HCT116 (cell line): ENCODE results near the gene IL9. TPM values are rescaled to one million over a fixed set of nuclear protein-coding genes. Genes with fewer than 3 reads are reported as not detected.

ENCODE experiments used
- ATAC-seq: fragments of 200-7000 bp; cut with Tn5 transposase; 2 replicates; pipeline ENCODE4 v1.9.1; 2020; ENCODE audit warnings: mild to moderate bottlenecking, moderate library complexity
- BruUV-seq: library from RNA; stranded (reverse); fragments of 400-500 nt; replicated peaks from 2 replicates; lab custom pipeline; 2021; lab: Mats Ljungman, UMichigan
- CTCF ChIA-PET: fragments of 300-600 bp; sonication (Branson Sonifier 250); formaldehyde crosslinking; loops from one replicate; lab custom pipeline; 2021; ENCODE audit warnings: antibody characterized with exemption; lab: Charles Lee
- POLR2A ChIA-PET: fragments of 300-600, 350-600 bp; sonication (Branson Sonifier 250); formaldehyde crosslinking; loops from one replicate; lab custom pipeline; 2021; ENCODE audit warnings: antibody characterized with exemption; lab: Charles Lee
- RAD21 ChIA-PET, 2 experiments: fragments of 300-600 bp; sonication (Branson Sonifier 250); formaldehyde crosslinking; loops; one replicate each; lab custom pipeline; 2023; ENCODE audit warnings: low total read pairs in 2 of 2; ENCODE audit not compliant: uncharacterized antibody in 2 of 2, unreplicated experiment in 2 of 2, low non-redundant PET in 1 of 2; lab: Charles Lee
- DNase-seq: peaks from one replicate; pipeline ENCODE4 v3.0.0-alpha.2; 2010; ENCODE audit warnings: low read depth, low spot score
- H2AFZ ChIP-seq: fragments of 200-600 bp; shearing (Covaris generic), sonication (generic); 2 replicates; pipeline ENCODE4 v1.6.1; 2017; ENCODE audit warnings: low read depth, mixed run types, mixed read lengths, antibody characterized with exemption, low read length; ENCODE audit not compliant: poor library complexity, severe bottlenecking
- H3K27ac ChIP-seq: 2 replicates; pipeline ENCODE4 v1.5.1; 2012; ENCODE audit warnings: low read depth, low read length
- H3K27me3 ChIP-seq: fragments of 200-600 bp; sonication (generic); 2 replicates; pipeline ENCODE4 v1.6.1; 2016; ENCODE audit warnings: mixed run types, low read length, mixed read lengths; ENCODE audit not compliant: insufficient read depth
- H3K36me3 ChIP-seq, 2 experiments: fragments of 200-500 bp in 1 of 2; fragments of 200-600 bp in 1 of 2; sonication (Bioruptor generic) in 1 of 2; sonication (generic) in 1 of 2; 2 replicates each; pipeline versions ENCODE4 v1.5.1 to v1.6.1; 2014 to 2016; ENCODE audit warnings: low read length in 2 of 2, inconsistent platforms in 1 of 2, mixed read lengths in 1 of 2, mixed run types in 1 of 2; ENCODE audit not compliant: insufficient read depth in 2 of 2, control insufficient read depth in 1 of 2
- H3K4me1 ChIP-seq, 2 experiments: fragments of 200-600 bp in 1 of 2; sonication (generic) in 1 of 2; 2 replicates each; pipeline versions ENCODE4 v1.5.1 to v1.6.1; 2012 to 2017; ENCODE audit warnings: low read length in 2 of 2, inconsistent platforms in 1 of 2, mild to moderate bottlenecking in 1 of 2, mixed read lengths in 1 of 2, mixed run types in 1 of 2, moderate library complexity in 1 of 2; ENCODE audit not compliant: insufficient read depth in 2 of 2, control insufficient read depth in 1 of 2
- H3K4me2 ChIP-seq: fragments of 200-600 bp; sonication (generic); 2 replicates; pipeline ENCODE4 v1.6.1; 2017; ENCODE audit warnings: mixed run types, low read length, mixed read lengths
- H3K4me3 ChIP-seq, 2 experiments: fragments of 200-600 bp in 1 of 2; sonication (generic) in 1 of 2; replicated peaks in 1 of 2; 2 replicates each; pipeline ENCODE4 v1.5.1; 2011 to 2016; ENCODE audit warnings: low read length in 2 of 2, control low read depth in 1 of 2, low read depth in 1 of 2, mild to moderate bottlenecking in 1 of 2, mixed read lengths in 1 of 2, mixed run types in 1 of 2
- H3K79me2 ChIP-seq: fragments of 200-600 bp; sonication (generic); 2 replicates; pipeline ENCODE4 v1.6.1; 2017; ENCODE audit warnings: mild to moderate bottlenecking, mixed run types, low read length, moderate library complexity, mixed read lengths; ENCODE audit not compliant: insufficient read depth
- H3K9ac ChIP-seq: fragments of 200-600 bp; sonication (generic); 2 replicates; pipeline ENCODE4 v1.6.1; 2016; ENCODE audit warnings: low read length, mixed read lengths
- H3K9me2 ChIP-seq: fragments of 200-600 bp; sonication (generic), shearing (Covaris generic); 2 replicates; pipeline ENCODE4 v1.6.1; 2017; ENCODE audit warnings: mixed run types, mild to moderate bottlenecking, moderate library complexity; ENCODE audit not compliant: insufficient read depth
- H3K9me3 ChIP-seq, 2 experiments: fragments of 200-500 bp in 1 of 2; fragments of 200-600 bp in 1 of 2; sonication (Bioruptor generic) in 1 of 2; sonication (generic) in 1 of 2; 2 replicates each; pipeline ENCODE4 v1.6.1; 2014 to 2017; ENCODE audit warnings: low read length in 2 of 2, mixed read lengths in 2 of 2, inconsistent platforms in 1 of 2, low read depth in 1 of 2, mild to moderate bottlenecking in 1 of 2, mixed run types in 1 of 2, moderate library complexity in 1 of 2; ENCODE audit not compliant: control insufficient read depth in 1 of 2, insufficient read depth in 1 of 2
- H4K20me1 ChIP-seq: fragments of 200-600 bp; sonication (generic), shearing (Covaris generic); 2 replicates; pipeline ENCODE4 v1.6.1; 2017; ENCODE audit warnings: mixed run types, mild to moderate bottlenecking, moderate library complexity; ENCODE audit not compliant: insufficient read depth
- ATF3 ChIP-seq: IDR thresholded peaks from 2 replicates; pipeline ENCODE4 v1.6.1; 2012
- CBX3 ChIP-seq: IDR thresholded peaks from 2 replicates; pipeline ENCODE4 v1.6.1; 2012; ENCODE audit warnings: low read depth
- CTCF ChIP-seq, 3 experiments: fragments of 200-600 bp in 1 of 3; sonication (generic) in 1 of 3; IDR thresholded peaks in 2 of 3; conservative IDR thresholded peaks in 1 of 3; 2 replicates each; pipeline ENCODE4 v1.5.1; 2012 to 2017; ENCODE audit warnings: low read depth in 2 of 3, low read length in 2 of 3, antibody characterized with exemption in 1 of 3, borderline replicate concordance in 1 of 3, control low read depth in 1 of 3, mild to moderate bottlenecking in 1 of 3, mixed read lengths in 1 of 3, mixed run types in 1 of 3, moderate library complexity in 1 of 3; ENCODE audit not compliant: insufficient read depth in 1 of 3
- EGR1 ChIP-seq: IDR thresholded peaks from 2 replicates; pipeline ENCODE4 v1.6.1; 2012; ENCODE audit warnings: low read depth
- EZH2phosphoT487 ChIP-seq: fragments of 200-600 bp; IDR thresholded peaks from 2 replicates; pipeline ENCODE4 v1.6.1; 2018; ENCODE audit warnings: antibody characterized with exemption, borderline replicate concordance
- FOSL1 ChIP-seq: IDR thresholded peaks from 2 replicates; pipeline ENCODE4 v1.6.1; 2012; ENCODE audit warnings: low read depth
- JUND ChIP-seq: IDR thresholded peaks from 2 replicates; pipeline ENCODE4 v1.6.1; 2012
- POLR2A ChIP-seq: IDR thresholded peaks from 2 replicates; pipeline ENCODE4 v1.7.0; 2011; ENCODE audit warnings: borderline replicate concordance; ENCODE audit not compliant: insufficient read depth, insufficient read length; ENCODE audit errors: extremely low read depth
- POLR2AphosphoS5 ChIP-seq: IDR thresholded peaks from 2 replicates; pipeline ENCODE4 v1.6.1; 2011; ENCODE audit warnings: mild to moderate bottlenecking, low read depth, low read length, moderate library complexity
- RAD21 ChIP-seq: IDR thresholded peaks from 2 replicates; pipeline ENCODE4 v1.6.1; 2012; ENCODE audit warnings: low read depth, mild to moderate bottlenecking
- REST ChIP-seq: IDR thresholded peaks from 2 replicates; pipeline ENCODE4 v1.6.1; 2012; ENCODE audit warnings: low read depth
- SIN3A ChIP-seq: IDR thresholded peaks from 2 replicates; pipeline ENCODE4 v1.6.1; 2012; ENCODE audit warnings: low read depth
- YY1 ChIP-seq: IDR thresholded peaks from 2 replicates; pipeline ENCODE4 v1.6.1; 2011; ENCODE audit warnings: low read length, low read depth, moderate library complexity, mild to moderate bottlenecking; ENCODE audit not compliant: insufficient replicate concordance; ENCODE audit errors: extremely low read depth
- ZNF274 ChIP-seq: fragments of 200-500 bp; sonication (Bioruptor generic); IDR thresholded peaks from 2 replicates; pipeline ENCODE4 v1.6.1; 2014; ENCODE audit warnings: mild to moderate bottlenecking, low read depth, low read length, inconsistent platforms
- intact Hi-C: fragments of 100-400 bp; cut with micrococcal nuclease; formaldehyde crosslinking; loops from 2 replicates; pipeline ENCODE4 v1.10.0; 2022
- total RNA-seq: library from RNA; stranded (reverse); gene quantifications from one replicate; pipeline ENCODE4 v1.2.1, GENCODE V29; 2021; ENCODE audit not compliant: unreplicated experiment

IL9 gene
- total RNA-seq, 1 experiment from 2014 or later: not detected

GRCh38 chr5:135851915-135852845 lies 43.5 kb downstream of the IL9 start (continued):
- TF ChIP-seq POLR2A (no peak), POLR2AphosphoS5 (no peak), FOSL1 (no peak)

- ChIA-PET CTCF (no interaction called here), POLR2A (no interaction called here), RAD21 (no interaction called here)
- Histone ChIP-seq H3K79me2 (no peaks in the 10 kb centered on the region), H3K9me3 (no peaks in the 10 kb centered on the region), H3K4me3 (no peak overlapping the region), H3K27ac (no peak overlapping the region), H3K4me1 (peaks cover 0 to 7% of the 10 kb centered on the region in 2 experiments; a peak in 1 of 4 replicates), H3K9ac (no peak overlapping the region), H3K4me2 (no peak overlapping the region), H2AFZ (no peak overlapping the region), H4K20me1 (no peaks in the 10 kb centered on the region), H3K9me2 (no peaks in the 10 kb centered on the region), H3K36me3 (no peaks in the 10 kb centered on the region), H3K27me3 (no peaks in the 10 kb centered on the region)
- intact Hi-C loops: no loop called here
- DNase-seq (no peak), ATAC-seq (no peak)
- TF ChIP-seq EGR1 (no peak), JUND (no peak), CTCF (IDR thresholded peaks at IDR 0.05 in 2 of 3, conservative IDR thresholded peaks at IDR 0.05 in 1 of 3; ENCODE audit: borderline replicate concordance in 1 of 3, insufficient read depth in 1 of 3, low read depth in 2 of 3, low read length in 2 of 3) (no peak), YY1 (no peak), EZH2phosphoT487 (no peak), ATF3 (no peak), SIN3A (no peak), CBX3 (no peak), RAD21 (no peak), REST (no peak), ZNF274 (no peak)
- no TSS peak for BruUV-seq
These were observed 44.3 kb downstream of the IL9 start for GRCh38 chr5:135851186-135851914.
